Stimulated activated CD8-positive, alpha-beta memory T cell treated with anti-CD3 and anti-CD28 coated beads, Interleukin-12 subunit alpha, Interleukin-12 subunit beta, amount 100 ng/mL, for 4 hours (primary cell): ENCODE results near the gene GLG1.

Experiments used
- DNase-seq: peaks from one replicate; pipeline ENCODE4 v3.0.0-alpha.2; 2020; ENCODE audit warnings: low read depth

The GLG1 gene

GRCh38 chr16:74472540-74472939 is 134.4 kb downstream of the GLG1 start:
- DNase-seq, result no peak

GRCh38 chr16:74472010-74472409 is 134.9 kb downstream of the GLG1 start:
- no peak for DNase-seq

- DNase-seq, result no peak
Observed at GRCh38 chr16:74469946-74470478, 136.9 kb downstream of the GLG1 start.

- DNase-seq, result no peak
Observed at GRCh38 chr16:74468807-74469525, 137.9 kb downstream of the GLG1 start.

- no peak for DNase-seq
Observed at GRCh38 chr16:74466872-74467271, 140.0 kb downstream of the GLG1 start.

GRCh38 chr16:74465851-74466685 is 140.8 kb downstream of the GLG1 start:
- no peak for DNase-seq

- DNase-seq, result no peak
Observed at GRCh38 chr16:74465281-74465680, 141.6 kb downstream of the GLG1 start.

- DNase-seq, result no peak
Observed at GRCh38 chr16:74463888-74464287, 143.0 kb downstream of the GLG1 start.

- DNase-seq, result no peak
Observed at GRCh38 chr16:74462361-74462760, 144.6 kb downstream of the GLG1 start.

- DNase-seq, result no peak
Observed at GRCh38 chr16:74461826-74462225, 145.1 kb downstream of the GLG1 start.

- no peak for DNase-seq
Observed at GRCh38 chr16:74460542-74460941, 146.4 kb downstream of the GLG1 start.

- no peak for DNase-seq
Observed at GRCh38 chr16:74456290-74456625, 150.7 kb downstream of the GLG1 start.

GRCh38 chr16:74455619-74456289 is 151.2 kb downstream of the GLG1 start:
- no peak for DNase-seq

- DNase-seq, result no peak
Observed at GRCh38 chr16:74455213-74455612, 151.7 kb downstream of the GLG1 start.

- no peak for DNase-seq
Observed at GRCh38 chr16:74451951-74452758, 154.8 kb downstream of the GLG1 start.

GRCh38 chr16:74450967-74451760 is 155.8 kb downstream of the GLG1 start:
- DNase-seq, result no peak

GRCh38 chr16:74450236-74450635 is 156.7 kb downstream of the GLG1 start:
- DNase-seq, result no peak

- no peak for DNase-seq
Observed at GRCh38 chr16:74449470-74449869, 157.4 kb downstream of the GLG1 start.

- DNase-seq, result no peak
Observed at GRCh38 chr16:74448990-74449389, 157.9 kb downstream of the GLG1 start.

GRCh38 chr16:74447578-74447977 is 159.3 kb downstream of the GLG1 start:
- DNase-seq, result no peak

- DNase-seq, result no peak
Observed at GRCh38 chr16:74446866-74447265, 160.0 kb downstream of the GLG1 start.
